SK-N-SH treated with all-trans-retinoic acid at 6 μM for 48 hours (cell line): ENCODE results near the gene SPART.

Experiments
- ATAC-seq: fragments of 200-7000 bp; cut with Tn5 transposase; 3 replicates; pipeline ENCODE4 v1.9.1; 2020; ENCODE audit warnings: mild to moderate bottlenecking, moderate library complexity
- BACH2 ChIP-seq: fragments of 250-450 bp; sonication (Bioruptor Pico); IDR thresholded peaks from 2 replicates; pipeline ENCODE4 v1.9.0; 2021; ENCODE audit warnings: mild to moderate bottlenecking, borderline replicate concordance
- CSDC2 ChIP-seq: fragments of 250-450 bp; sonication (Bioruptor Pico); IDR thresholded peaks from 2 replicates; pipeline ENCODE4 v1.5.0; 2020; ENCODE audit warnings: mild to moderate bottlenecking, moderate library complexity
- ISL1 ChIP-seq: fragments of 250-450 bp; sonication (Bioruptor Pico); IDR thresholded peaks from 2 replicates; pipeline ENCODE4 v2.1.2; 2022; ENCODE audit warnings: mild to moderate bottlenecking, moderate library complexity
- OSR1 ChIP-seq: fragments of 250-450 bp; sonication (Bioruptor Pico); IDR thresholded peaks from 2 replicates; pipeline ENCODE4 v1.8.0; 2022; ENCODE audit warnings: moderate library complexity, mild to moderate bottlenecking, inconsistent platforms
- RARB ChIP-seq: fragments of 250-450 bp; sonication (Bioruptor Pico); IDR thresholded peaks from 2 replicates; pipeline ENCODE4 v1.8.0; 2021; ENCODE audit warnings: mild to moderate bottlenecking, moderate library complexity
- SNAI2 ChIP-seq: fragments of 250-450 bp; sonication (Bioruptor Pico); IDR thresholded peaks from 2 replicates; pipeline ENCODE4 v1.5.0; 2020; ENCODE audit warnings: mild to moderate bottlenecking, moderate library complexity
- ZC3H10 ChIP-seq: fragments of 250-450 bp; sonication (Bioruptor Pico); IDR thresholded peaks from 2 replicates; pipeline ENCODE4 v1.5.1; 2021; ENCODE audit warnings: mild to moderate bottlenecking, moderate library complexity
- ZFP3 ChIP-seq: fragments of 250-450 bp; sonication (Bioruptor Pico); IDR thresholded peaks from 2 replicates; pipeline ENCODE4 v1.5.0; 2020; ENCODE audit warnings: mild to moderate bottlenecking, moderate library complexity
- ZFP30 ChIP-seq: fragments of 450-650 bp; formaldehyde crosslinking; IDR thresholded peaks from 2 replicates; pipeline ENCODE4 v1.5.0; 2022; ENCODE audit warnings: mild to moderate bottlenecking, moderate library complexity
- ZNF565 ChIP-seq: fragments of 450-650 bp; formaldehyde crosslinking; conservative IDR thresholded peaks from 2 replicates; pipeline ENCODE4 v1.5.0; 2020; ENCODE audit warnings: low read depth, mild to moderate bottlenecking, moderate library complexity
- ZNF8 ChIP-seq: fragments of 450-650 bp; formaldehyde crosslinking; IDR thresholded peaks from 2 replicates; pipeline ENCODE4 v1.5.0; 2020; ENCODE audit warnings: mild to moderate bottlenecking, moderate library complexity
- TF ChIP-seq, protein P1 (sequence below): fragments of 250-450 bp; sonication (Bioruptor Pico); IDR thresholded peaks from 2 replicates; pipeline ENCODE4 v1.5.0; 2020; ENCODE audit warnings: mild to moderate bottlenecking, moderate library complexity
- TF ChIP-seq, protein P2 (sequence below): fragments of 250-450 bp; sonication (Bioruptor Pico); IDR thresholded peaks from 2 replicates; pipeline ENCODE4 v1.5.1; 2020; ENCODE audit warnings: low read depth, mild to moderate bottlenecking, moderate library complexity
- TF ChIP-seq, protein P3 (sequence below): fragments of 250-450 bp; sonication (Bioruptor Pico); IDR thresholded peaks from 2 replicates; pipeline ENCODE4 v1.5.1; 2021; ENCODE audit warnings: mild to moderate bottlenecking, moderate library complexity
- TF ChIP-seq, protein P4 (sequence below): fragments of 250-450 bp; sonication (Bioruptor Pico); IDR thresholded peaks from 2 replicates; pipeline ENCODE4 v1.8.0; 2020; ENCODE audit warnings: mild to moderate bottlenecking, moderate library complexity, borderline replicate concordance

SPART gene

DNA sequence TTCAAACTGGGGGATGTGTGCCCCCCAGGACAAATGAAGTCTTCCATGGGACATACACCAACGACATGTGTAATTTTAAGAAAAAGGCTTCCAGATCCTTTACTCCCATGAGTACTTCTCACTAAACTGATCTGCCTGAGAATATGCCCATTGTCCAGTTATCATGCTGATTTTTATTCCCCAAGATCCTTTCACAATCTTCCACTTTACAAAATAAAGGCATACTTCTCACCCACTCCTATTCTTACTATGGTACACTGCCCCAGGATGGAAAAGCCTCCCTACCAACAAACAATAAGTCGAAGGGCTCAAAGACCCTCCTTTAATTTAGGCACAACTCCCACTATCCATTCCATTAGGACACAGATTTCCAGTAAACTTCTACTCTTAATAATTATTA lies 3.5 kb downstream of the SPART start:
- no peak for ATAC-seq
- TF ChIP-seq, protein P1, sequence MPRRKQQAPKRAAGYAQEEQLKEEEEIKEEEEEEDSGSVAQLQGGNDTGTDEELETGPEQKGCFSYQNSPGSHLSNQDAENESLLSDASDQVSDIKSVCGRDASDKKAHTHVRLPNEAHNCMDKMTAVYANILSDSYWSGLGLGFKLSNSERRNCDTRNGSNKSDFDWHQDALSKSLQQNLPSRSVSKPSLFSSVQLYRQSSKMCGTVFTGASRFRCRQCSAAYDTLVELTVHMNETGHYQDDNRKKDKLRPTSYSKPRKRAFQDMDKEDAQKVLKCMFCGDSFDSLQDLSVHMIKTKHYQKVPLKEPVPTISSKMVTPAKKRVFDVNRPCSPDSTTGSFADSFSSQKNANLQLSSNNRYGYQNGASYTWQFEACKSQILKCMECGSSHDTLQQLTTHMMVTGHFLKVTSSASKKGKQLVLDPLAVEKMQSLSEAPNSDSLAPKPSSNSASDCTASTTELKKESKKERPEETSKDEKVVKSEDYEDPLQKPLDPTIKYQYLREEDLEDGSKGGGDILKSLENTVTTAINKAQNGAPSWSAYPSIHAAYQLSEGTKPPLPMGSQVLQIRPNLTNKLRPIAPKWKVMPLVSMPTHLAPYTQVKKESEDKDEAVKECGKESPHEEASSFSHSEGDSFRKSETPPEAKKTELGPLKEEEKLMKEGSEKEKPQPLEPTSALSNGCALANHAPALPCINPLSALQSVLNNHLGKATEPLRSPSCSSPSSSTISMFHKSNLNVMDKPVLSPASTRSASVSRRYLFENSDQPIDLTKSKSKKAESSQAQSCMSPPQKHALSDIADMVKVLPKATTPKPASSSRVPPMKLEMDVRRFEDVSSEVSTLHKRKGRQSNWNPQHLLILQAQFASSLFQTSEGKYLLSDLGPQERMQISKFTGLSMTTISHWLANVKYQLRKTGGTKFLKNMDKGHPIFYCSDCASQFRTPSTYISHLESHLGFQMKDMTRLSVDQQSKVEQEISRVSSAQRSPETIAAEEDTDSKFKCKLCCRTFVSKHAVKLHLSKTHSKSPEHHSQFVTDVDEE (CRISPR knock-in tag) = no peak
- TF ChIP-seq ZFP3 (CRISPR knock-in tag) = no peak
- no peak for TF ChIP-seq SNAI2
- TF ChIP-seq RARB (CRISPR knock-in tag) = no peak
- TF ChIP-seq, all 23 proteins: peak for 0

DNA sequence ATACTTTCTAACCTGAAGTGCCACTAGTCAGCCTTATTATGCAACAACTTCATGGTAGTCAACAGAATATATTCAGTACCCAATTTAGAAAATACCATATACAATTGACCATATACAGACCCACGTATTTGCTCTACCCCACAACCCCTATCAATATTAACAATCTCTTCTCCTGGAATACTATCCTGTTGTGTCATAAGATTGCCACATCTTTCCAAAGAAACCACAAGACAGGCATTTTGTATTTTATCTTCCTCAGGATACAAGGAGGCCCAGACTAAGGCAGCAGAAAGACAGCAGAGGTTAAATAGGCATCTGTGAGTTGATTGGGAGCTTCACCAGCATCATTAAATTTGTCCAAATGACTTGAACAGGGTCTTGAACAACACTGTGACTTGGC lies 4.5 kb downstream of the SPART start:
- no peak for ATAC-seq
- TF ChIP-seq BACH2 (CRISPR knock-in tag) (no peak), ZFP3 (CRISPR knock-in tag) (no peak)
- TF ChIP-seq, protein P1 (CRISPR knock-in tag) = no peak
- TF ChIP-seq, protein P2, sequence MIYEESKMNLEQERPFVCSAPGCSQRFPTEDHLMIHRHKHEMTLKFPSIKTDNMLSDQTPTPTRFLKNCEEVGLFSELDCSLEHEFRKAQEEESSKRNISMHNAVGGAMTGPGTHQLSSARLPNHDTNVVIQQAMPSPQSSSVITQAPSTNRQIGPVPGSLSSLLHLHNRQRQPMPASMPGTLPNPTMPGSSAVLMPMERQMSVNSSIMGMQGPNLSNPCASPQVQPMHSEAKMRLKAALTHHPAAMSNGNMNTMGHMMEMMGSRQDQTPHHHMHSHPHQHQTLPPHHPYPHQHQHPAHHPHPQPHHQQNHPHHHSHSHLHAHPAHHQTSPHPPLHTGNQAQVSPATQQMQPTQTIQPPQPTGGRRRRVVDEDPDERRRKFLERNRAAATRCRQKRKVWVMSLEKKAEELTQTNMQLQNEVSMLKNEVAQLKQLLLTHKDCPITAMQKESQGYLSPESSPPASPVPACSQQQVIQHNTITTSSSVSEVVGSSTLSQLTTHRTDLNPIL = no peak

DNA sequence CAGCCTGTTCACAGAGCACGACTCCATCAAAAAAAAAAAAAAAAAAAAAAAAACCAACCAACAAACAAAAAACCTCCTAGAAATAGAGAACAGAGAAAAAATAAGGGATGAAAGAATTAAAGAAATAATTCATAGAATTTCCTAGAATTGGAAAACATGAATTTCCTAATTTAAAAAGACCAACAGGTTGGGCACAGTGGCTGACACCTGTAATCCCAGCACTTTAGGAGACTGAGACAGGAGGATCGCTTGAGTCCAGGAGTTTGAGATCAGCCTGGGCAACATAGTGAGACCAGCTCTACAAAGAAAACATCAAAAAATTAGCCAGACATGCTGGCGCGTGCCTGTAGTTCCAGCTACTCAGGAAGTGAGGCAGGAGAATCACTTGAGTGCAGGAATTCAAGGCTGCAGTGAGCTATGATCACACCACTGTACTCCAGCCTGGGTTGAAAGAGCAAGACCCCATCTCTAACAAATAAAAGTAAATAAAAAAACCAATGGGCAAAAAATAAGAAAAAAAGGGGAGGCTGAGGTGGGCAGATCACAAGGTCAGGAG lies 6.5 kb downstream of the SPART start:
- no peak for TF ChIP-seq ZNF565 (CRISPR knock-in tag)
- TF ChIP-seq OSR1 (CRISPR knock-in tag) = no peak
- no peak for TF ChIP-seq ZFP30 (CRISPR knock-in tag)
- TF ChIP-seq, all 23 proteins: peak for 0

DNA sequence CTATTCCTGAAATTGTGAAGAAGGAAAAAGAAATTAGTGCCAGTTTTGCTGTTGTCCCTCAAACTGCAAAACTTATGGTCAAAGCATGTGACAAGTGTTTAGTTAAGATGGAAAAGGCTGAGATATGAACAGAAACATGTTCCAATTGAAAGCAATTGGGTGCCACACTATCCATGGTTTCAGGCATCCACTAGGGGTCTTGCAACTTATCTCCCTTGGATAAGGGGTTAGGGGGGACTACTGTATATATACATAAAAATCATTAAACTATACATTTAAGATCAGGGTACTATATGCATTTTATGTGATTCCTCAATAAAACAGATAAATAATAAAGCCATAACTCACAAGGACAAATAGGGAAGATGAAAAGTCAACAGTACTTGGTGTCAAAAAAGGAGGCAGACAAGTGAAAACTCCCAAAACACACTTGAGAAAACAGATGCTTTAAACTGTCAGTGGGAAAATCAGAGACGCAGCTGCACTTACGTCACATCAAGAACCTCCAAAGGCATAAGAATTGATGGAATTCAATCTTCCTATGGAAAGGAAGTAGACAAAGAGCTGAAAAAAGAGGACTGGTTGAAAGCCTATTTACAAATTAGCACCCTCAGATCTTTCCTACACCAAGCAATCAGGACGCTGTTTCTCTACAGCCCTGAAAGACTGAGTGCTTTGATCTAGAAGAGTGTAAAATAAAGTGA lies 8.1 kb downstream of the SPART start:
- TF ChIP-seq, protein P3, sequence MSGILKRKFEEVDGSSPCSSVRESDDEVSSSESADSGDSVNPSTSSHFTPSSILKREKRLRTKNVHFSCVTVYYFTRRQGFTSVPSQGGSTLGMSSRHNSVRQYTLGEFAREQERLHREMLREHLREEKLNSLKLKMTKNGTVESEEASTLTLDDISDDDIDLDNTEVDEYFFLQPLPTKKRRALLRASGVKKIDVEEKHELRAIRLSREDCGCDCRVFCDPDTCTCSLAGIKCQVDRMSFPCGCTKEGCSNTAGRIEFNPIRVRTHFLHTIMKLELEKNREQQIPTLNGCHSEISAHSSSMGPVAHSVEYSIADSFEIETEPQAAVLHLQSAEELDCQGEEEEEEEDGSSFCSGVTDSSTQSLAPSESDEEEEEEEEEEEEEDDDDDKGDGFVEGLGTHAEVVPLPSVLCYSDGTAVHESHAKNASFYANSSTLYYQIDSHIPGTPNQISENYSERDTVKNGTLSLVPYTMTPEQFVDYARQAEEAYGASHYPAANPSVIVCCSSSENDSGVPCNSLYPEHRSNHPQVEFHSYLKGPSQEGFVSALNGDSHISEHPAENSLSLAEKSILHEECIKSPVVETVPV (CRISPR knock-in tag) = no peak
- no peak for TF ChIP-seq RARB (CRISPR knock-in tag)
- no peak for TF ChIP-seq ZNF565 (CRISPR knock-in tag)
- TF ChIP-seq ZC3H10 (CRISPR knock-in tag) = no peak
- TF ChIP-seq BACH2 (CRISPR knock-in tag) = no peak
- no peak for TF ChIP-seq CSDC2 (CRISPR knock-in tag)
- no peak for TF ChIP-seq ZNF8 (CRISPR knock-in tag)
- TF ChIP-seq, protein P4, sequence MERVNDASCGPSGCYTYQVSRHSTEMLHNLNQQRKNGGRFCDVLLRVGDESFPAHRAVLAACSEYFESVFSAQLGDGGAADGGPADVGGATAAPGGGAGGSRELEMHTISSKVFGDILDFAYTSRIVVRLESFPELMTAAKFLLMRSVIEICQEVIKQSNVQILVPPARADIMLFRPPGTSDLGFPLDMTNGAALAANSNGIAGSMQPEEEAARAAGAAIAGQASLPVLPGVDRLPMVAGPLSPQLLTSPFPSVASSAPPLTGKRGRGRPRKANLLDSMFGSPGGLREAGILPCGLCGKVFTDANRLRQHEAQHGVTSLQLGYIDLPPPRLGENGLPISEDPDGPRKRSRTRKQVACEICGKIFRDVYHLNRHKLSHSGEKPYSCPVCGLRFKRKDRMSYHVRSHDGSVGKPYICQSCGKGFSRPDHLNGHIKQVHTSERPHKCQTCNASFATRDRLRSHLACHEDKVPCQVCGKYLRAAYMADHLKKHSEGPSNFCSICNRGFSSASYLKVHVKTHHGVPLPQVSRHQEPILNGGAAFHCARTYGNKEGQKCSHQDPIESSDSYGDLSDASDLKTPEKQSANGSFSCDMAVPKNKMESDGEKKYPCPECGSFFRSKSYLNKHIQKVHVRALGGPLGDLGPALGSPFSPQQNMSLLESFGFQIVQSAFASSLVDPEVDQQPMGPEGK = no peak
- TF ChIP-seq ISL1 (CRISPR knock-in tag) = no peak
- ATAC-seq = no peak

More for the DNA sequence above, 6.5 kb downstream of the SPART start:
- no peak for ATAC-seq
